Adrenal gland (tissue), 12 donors: Measurements from ENCODE around the gene DUSP18. TPM values are rescaled to one million over a fixed set of nuclear protein-coding genes. Genes with fewer than 3 reads are reported as not detected.
A peak's percentile ranks its signal among the peaks of the same experiment; 100 is the strongest.

Source experiments
- DNase-seq, 7 donors: peaks; one replicate each; pipeline ENCODE4 v3.0.0-alpha.2; 2019 to 2020
- H3K27ac ChIP-seq, 5 donors: fragments of 200-600 bp; sonication (generic) in 4 of 5; 1 replicate in 3 of 5; 2 replicates in 2 of 5; pipeline versions ENCODE4 v1.5.1 to v1.8.0; 2016 to 2020; ENCODE audit warnings: mild to moderate bottlenecking in 1 of 5
- H3K27me3 ChIP-seq: fragments of 200-600 bp; 2 replicates; pipeline ENCODE4 v1.8.0; 2021
- H3K36me3 ChIP-seq, 2 donors: fragments of 200-600 bp; replicated peaks in 1 of 2; 1 replicate in 1 of 2; 2 replicates in 1 of 2; pipeline versions ENCODE4 v1.5.1 to v1.8.0; 2018 to 2022
- H3K4me1 ChIP-seq, 2 donors: fragments of 200-600 bp; replicated peaks in 1 of 2; 1 replicate in 1 of 2; 2 replicates in 1 of 2; pipeline versions ENCODE4 v1.5.1 to v1.8.0; 2018 to 2021
- H3K4me3 ChIP-seq, 4 donors: fragments of 200-600 bp; sonication (generic) in 3 of 4; one replicate each; pipeline ENCODE4 v1.5.1; 2016 to 2018
- H3K9me3 ChIP-seq, 3 donors: fragments of 200-600 bp; sonication (generic) in 1 of 3; replicated peaks in 1 of 3; 1 replicate in 2 of 3; 2 replicates in 1 of 3; pipeline versions ENCODE4 v1.5.1 to v1.8.0; 2016 to 2021
- CTCF ChIP-seq, 6 experiments: fragments of 450-650 bp in 4 of 6; fragments of 200-600 bp in 2 of 6; sonication (generic) in 1 of 6; IDR thresholded peaks; 1 replicate in 5 of 6; 2 replicates in 1 of 6; pipeline versions ENCODE4 v1.5.1 to v1.8.0; 2016 to 2021; ENCODE audit warnings: antibody characterized with exemption in 6 of 6, mild to moderate bottlenecking in 2 of 6, moderate library complexity in 1 of 6
- POLR2A ChIP-seq, 2 donors: fragments of 450-650 bp; IDR thresholded peaks; one replicate each; pipeline ENCODE4 v1.6.1; 2017; ENCODE audit warnings: antibody characterized with exemption in 2 of 2, mild to moderate bottlenecking in 2 of 2, moderate library complexity in 1 of 2
- WGBS, 4 donors: extraction: QIAGEN DNeasy Blood & Tissue Kit in 2 of 4; methylation state at CpG; one replicate each; pipeline versions ENCODE4 v1.1.5 to v1.1.7; 2013 to 2017; 5-methylcytosine and 5-hydroxymethylcytosine counted together
- intact Hi-C, 2 donors: fragments of 100-400 bp; cut with DNase I; formaldehyde crosslinking; loops; one replicate each; pipeline versions ENCODE4 v1.14.1 to v1.15.0; 2022 to 2023
- polyA plus RNA-seq, 3 donors: library from polyadenylated mRNA; stranded (reverse); fragments of 200-250 nt in 2 of 3; fragments of 350-450 nt in 1 of 3; fragmentation: Illumina TruSeq in 1 of 3; extraction: RNeasy Lipid Tissue Mini Kit (QIAGEN cat#74804) in 1 of 3; gene quantifications; one replicate each; pipeline ENCODE4 v1.2.3, GENCODE V29; 2013 to 2014
- total RNA-seq, 9 donors: library from RNA; depleted of rRNA in 4 of 9; stranded (reverse); fragments of >200 nt in 4 of 9; fragments of 120-200 nt in 1 of 9; fragmentation: NEBNext Ultra II Directional in 1 of 9; extraction: Animal tissue kit (Norgen Biotek cat#: 25700) in 1 of 9; gene quantifications; one replicate each; pipeline versions ENCODE4 v1.1.0 to v1.2.4, GENCODE V29; 2013 to 2023
- donor health status: healthy with polysubstance abuse.
- donor health status: Bipolar disorder and iron deficiency.
- donor health status: DM: yes; HTN: yes; CAD: no.
- donor health status: DM: no; HTN: no; CAD: no.
- donor health status: DM: no; HTN: no; CAD: no.
- donor health status: DM: yes; HTN: yes; CAD: no.

Gene DUSP18
- total and polyA plus RNA-seq, 12 donors = 1.4 to 8.9 (median 5.4) TPM

GRCh38 chr22:30614879-30615278 is 52.8 kb downstream of the DUSP18 start:
- intact Hi-C loops = no loop called here
- Histone ChIP-seq H3K9me3 (no peaks in the 10 kb centered on the region), H3K4me3 (no peak overlapping the region), H3K4me1 (peaks cover 2 to 4% of the 10 kb centered on the region in 2 donors), H3K36me3 (peaks cover 0 to 50% of the 10 kb centered on the region in 2 donors), H3K27me3 (no peaks in the 10 kb centered on the region), H3K27ac (peak overlapping the region in 1 of 5 donors; percentile 47)
- no peak for TF ChIP-seq CTCF (IDR thresholded peaks at IDR 0.05)
- TF ChIP-seq POLR2A (IDR thresholded peaks at IDR 0.05) = no peak
- DNase-seq = no peak

- intact Hi-C loops = no loop called here
- Histone ChIP-seq H3K27me3 (no peaks in the 10 kb centered on the region), H3K4me3 (no peak overlapping the region), H3K4me1 (peaks cover 8 to 10% of the 10 kb centered on the region in 2 donors), H3K27ac (no peak overlapping the region), H3K36me3 (peaks cover 0 to 46% of the 10 kb centered on the region in 2 donors), H3K9me3 (no peaks in the 10 kb centered on the region)
- TF ChIP-seq CTCF (IDR thresholded peaks at IDR 0.05) (no peak), POLR2A (IDR thresholded peaks at IDR 0.05) (no peak)
- WGBS, 4 donors = 91 to 98% (median 93%) methylated on average over 4 to 7 of the region's 7 CpGs
- no peak for DNase-seq
Observed at GRCh38 chr22:30614268-30614667, 53.4 kb downstream of the DUSP18 start.

GRCh38 chr22:30612789-30613188 is 54.9 kb downstream of the DUSP18 start:
- Histone ChIP-seq H3K4me1 (peaks cover 21 to 25% of the 10 kb centered on the region in 2 donors), H3K36me3 (peaks cover 0 to 36% of the 10 kb centered on the region in 2 donors), H3K4me3 (no peak overlapping the region), H3K27me3 (no peaks in the 10 kb centered on the region), H3K9me3 (no peaks in the 10 kb centered on the region), H3K27ac (no peak overlapping the region)
- intact Hi-C loops = no loop called here
- WGBS, 4 donors = 96 to 100% (median 97%) methylated on average over 7 to 8 of the region's 8 CpGs
- DNase-seq = no peak
- TF ChIP-seq POLR2A (IDR thresholded peaks at IDR 0.05) = no peak
- no peak for TF ChIP-seq CTCF (IDR thresholded peaks at IDR 0.05)

Other genes with a start within 250 kb of the DUSP18 start
- gene MTFP1, start 242.1 kb downstream of the DUSP18 start, total RNA-seq = 10 to 100 TPM; 10.4 to 36.3 (median 14.0) TPM
- gene MTFP1, start 242.1 kb downstream of the DUSP18 start, polyA plus RNA-seq = 10 to 100 TPM; 13.7 to 19.7 (median 16.3) TPM
- gene SEC14L3, start 195.9 kb downstream of the DUSP18 start, total RNA-seq = under 1 TPM in 1 of 9 donors, not detected in 8; 0.27 TPM
- not detected for gene SEC14L3, start 195.9 kb downstream of the DUSP18 start, polyA plus RNA-seq
- 1 to 10 TPM in 6 of 9 donors, under 1 TPM in 3; 0.17 to 2.6 (median 1.1) TPM for gene SEC14L4, start 162.2 kb downstream of the DUSP18 start, total RNA-seq
- under 1 TPM; 0.29 to 0.64 (median 0.47) TPM for gene SEC14L4, start 162.2 kb downstream of the DUSP18 start, polyA plus RNA-seq
- 1 to 10 TPM in 5 of 9 donors, under 1 TPM in 3, not detected in 1; 0.19 to 4.3 (median 1.3) TPM for gene SEC14L6, start 121.1 kb downstream of the DUSP18 start, total RNA-seq
- 1 to 10 TPM in 1 of 3 donors, under 1 TPM in 2; 0.32 to 1.5 (median 0.74) TPM for gene SEC14L6, start 121.1 kb downstream of the DUSP18 start, polyA plus RNA-seq
- under 1 TPM in 2 of 9 donors, not detected in 7; 0.31 to 0.33 TPM for gene GAL3ST1, start 93.2 kb downstream of the DUSP18 start, total RNA-seq
- under 1 TPM in 2 of 3 donors, not detected in 1; 0.57 to 0.72 TPM for gene GAL3ST1, start 93.2 kb downstream of the DUSP18 start, polyA plus RNA-seq
- 100 to 1,000 TPM in 1 of 9 donors, 10 to 100 TPM in 8; 46.0 to 105 (median 60.1) TPM for gene PES1, start 76.0 kb downstream of the DUSP18 start, total RNA-seq
- gene PES1, start 76.0 kb downstream of the DUSP18 start, polyA plus RNA-seq = 100 to 1,000 TPM in 1 of 3 donors, 10 to 100 TPM in 2; 63.6 to 117 (median 68.5) TPM
- gene TCN2, start 60.7 kb downstream of the DUSP18 start, total RNA-seq = 100 to 1,000 TPM in 1 of 9 donors, 10 to 100 TPM in 8; 24.0 to 108 (median 60.7) TPM
- gene TCN2, start 60.7 kb downstream of the DUSP18 start, polyA plus RNA-seq = 10 to 100 TPM; 12.8 to 21.9 (median 17.8) TPM
- gene SLC35E4, start 32.1 kb downstream of the DUSP18 start, total RNA-seq = 1 to 10 TPM in 8 of 9 donors, under 1 TPM in 1; 0.60 to 7.0 (median 3.8) TPM
- gene SLC35E4, start 32.1 kb downstream of the DUSP18 start, polyA plus RNA-seq = 1 to 10 TPM; 1.3 to 2.0 (median 2.0) TPM
- gene OSBP2, start 27.0 kb upstream of the DUSP18 start, total RNA-seq = 10 to 100 TPM; 15.2 to 35.6 (median 24.3) TPM
- gene OSBP2, start 27.0 kb upstream of the DUSP18 start, polyA plus RNA-seq = 10 to 100 TPM in 2 of 3 donors, 1 to 10 TPM in 1; 7.3 to 13.4 (median 11.7) TPM